Measurements from ENCODE around the gene DENR. TPM values are rescaled to one million over a fixed set of nuclear protein-coding genes. Genes with fewer than 3 reads are reported as not detected.

DENR gene
- total RNA-seq, 4 donors from 2014 or later, result 19.5 to 52.1 (median 29.9) TPM

DNA sequence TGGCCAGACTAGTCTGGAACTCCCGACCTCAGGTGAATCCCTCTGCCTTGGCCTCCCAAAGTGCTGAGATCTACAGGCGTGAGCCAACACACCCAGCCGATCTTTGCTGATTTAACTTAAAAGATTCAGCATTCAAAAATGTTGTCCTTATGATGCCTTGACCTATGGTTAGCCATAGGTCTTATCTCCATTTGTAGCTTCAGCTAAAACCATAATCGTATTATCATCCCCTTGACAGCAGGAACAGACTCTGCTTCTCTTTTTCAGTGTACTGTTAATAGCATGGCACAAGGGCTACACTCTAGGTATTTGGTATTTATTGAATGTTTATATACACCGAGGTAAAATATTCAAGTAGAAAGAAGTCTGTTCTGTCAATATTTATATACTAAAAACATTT is 37.0 kb downstream of the DENR start:
- no peak for DNase-seq
- Histone ChIP-seq H3K4me1 (no peaks in the 10 kb centered on the region), H3K27ac (no peak overlapping the region), H3K36me3 (no peaks in the 10 kb centered on the region), H3K4me3 (replicated peaks in 1 of 3) (no peak overlapping the region), H3K9me3 (no peaks in the 10 kb centered on the region), H3K27me3 (no peaks in the 10 kb centered on the region)
- 92 to 95% methylated on average over 5 of the region's 5 CpGs for WGBS, 2 donors
- intact Hi-C loops (cut with DNase I), result loop anchor here (5.0 kb wide), 1 partner anchor 68 kb away; no protein-coding TSS in a partner anchor
- TF ChIP-seq POLR2A (IDR thresholded peaks at IDR 0.05), result no peak
- TF ChIP-seq, protein P1, sequence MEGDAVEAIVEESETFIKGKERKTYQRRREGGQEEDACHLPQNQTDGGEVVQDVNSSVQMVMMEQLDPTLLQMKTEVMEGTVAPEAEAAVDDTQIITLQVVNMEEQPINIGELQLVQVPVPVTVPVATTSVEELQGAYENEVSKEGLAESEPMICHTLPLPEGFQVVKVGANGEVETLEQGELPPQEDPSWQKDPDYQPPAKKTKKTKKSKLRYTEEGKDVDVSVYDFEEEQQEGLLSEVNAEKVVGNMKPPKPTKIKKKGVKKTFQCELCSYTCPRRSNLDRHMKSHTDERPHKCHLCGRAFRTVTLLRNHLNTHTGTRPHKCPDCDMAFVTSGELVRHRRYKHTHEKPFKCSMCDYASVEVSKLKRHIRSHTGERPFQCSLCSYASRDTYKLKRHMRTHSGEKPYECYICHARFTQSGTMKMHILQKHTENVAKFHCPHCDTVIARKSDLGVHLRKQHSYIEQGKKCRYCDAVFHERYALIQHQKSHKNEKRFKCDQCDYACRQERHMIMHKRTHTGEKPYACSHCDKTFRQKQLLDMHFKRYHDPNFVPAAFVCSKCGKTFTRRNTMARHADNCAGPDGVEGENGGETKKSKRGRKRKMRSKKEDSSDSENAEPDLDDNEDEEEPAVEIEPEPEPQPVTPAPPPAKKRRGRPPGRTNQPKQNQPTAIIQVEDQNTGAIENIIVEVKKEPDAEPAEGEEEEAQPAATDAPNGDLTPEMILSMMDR (IDR thresholded peaks at IDR 0.05), result no peak

GRCh38 chr12:122790393-122791075 is 37.9 kb downstream of the DENR start:
- WGBS, 2 donors, result 83% methylated on average over 5 of the region's 5 CpGs
- no peak overlapping the region for H3K27ac ChIP-seq
- intact Hi-C loops (cut with DNase I), result loop anchor here (5.0 kb wide), 1 partner anchor 67 kb away; no protein-coding TSS in a partner anchor
- no peaks in the 10 kb centered on the region for H3K4me1 ChIP-seq
- no peaks in the 10 kb centered on the region for H3K27me3 ChIP-seq
- TF ChIP-seq, protein P1 (IDR thresholded peaks at IDR 0.05), result no peak
- TF ChIP-seq POLR2A (IDR thresholded peaks at IDR 0.05), result no peak
- H3K9me3 ChIP-seq, result no peaks in the 10 kb centered on the region
- no peak overlapping the region for H3K4me3 ChIP-seq (replicated peaks in 1 of 3)
- H3K36me3 ChIP-seq, result no peaks in the 10 kb centered on the region
- DNase-seq, result no peak

DNA sequence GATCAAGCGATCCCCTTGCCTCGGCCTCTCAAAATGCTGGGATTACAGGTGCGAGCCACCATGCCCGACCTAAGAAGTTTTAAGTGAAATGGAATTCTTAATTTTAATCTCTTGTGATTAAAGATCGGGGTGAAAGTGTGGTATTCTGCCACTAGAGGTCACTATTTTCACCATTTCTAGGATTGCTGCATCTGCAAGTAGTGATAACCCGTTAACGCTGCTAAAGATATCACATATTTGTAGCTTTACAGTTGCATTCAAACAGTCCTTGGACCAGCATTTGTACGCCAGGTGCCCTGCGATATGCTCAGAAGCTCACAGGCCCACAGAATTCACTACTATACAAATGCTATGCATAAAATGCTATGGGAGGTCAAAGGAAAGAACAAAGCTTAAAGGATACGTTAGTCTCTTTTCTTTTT is 41.1 kb downstream of the DENR start:
- 32 to 34% methylated on average over 10 of the region's 10 CpGs for WGBS, 2 donors
- TF ChIP-seq POLR2A (IDR thresholded peaks at IDR 0.05), result no peak
- TF ChIP-seq, protein P1 (IDR thresholded peaks at IDR 0.05), result peak; percentile 46 to 66 (median 60)
- Histone ChIP-seq H3K36me3 (no peaks in the 10 kb centered on the region), H3K27me3 (no peaks in the 10 kb centered on the region), H3K9me3 (no peaks in the 10 kb centered on the region), H3K4me1 (peaks cover 0 to 6% of the 10 kb centered on the region in 2 donors), H3K4me3 (replicated peaks in 1 of 3) (no peak overlapping the region), H3K27ac (no peak overlapping the region)
- no peak for DNase-seq
- intact Hi-C loops (cut with DNase I), result loop anchor here (5.0 kb wide), 1 partner anchor 64 kb away; no protein-coding TSS in a partner anchor

GRCh38 chr12:122795807-122796206 is 43.2 kb downstream of the DENR start:
- DNase-seq, result no peak
- no peak overlapping the region for H3K4me3 ChIP-seq (replicated peaks in 1 of 3)
- no peaks in the 10 kb centered on the region for H3K27me3 ChIP-seq
- TF ChIP-seq, protein P1 (IDR thresholded peaks at IDR 0.05), result no peak
- TF ChIP-seq POLR2A (IDR thresholded peaks at IDR 0.05), result no peak
- intact Hi-C loops (cut with DNase I), result loop anchor here (5.0 kb wide), 1 partner anchor 156 kb away; no protein-coding TSS in a partner anchor
- H3K4me1 ChIP-seq, result peaks cover 0 to 6% of the 10 kb centered on the region in 2 donors
- no peak overlapping the region for H3K27ac ChIP-seq
- 58 to 59% methylated on average over 4 of the region's 4 CpGs for WGBS, 2 donors
- H3K36me3 ChIP-seq, result no peaks in the 10 kb centered on the region
- no peaks in the 10 kb centered on the region for H3K9me3 ChIP-seq

- TF ChIP-seq, protein P1 (IDR thresholded peaks at IDR 0.05), result no peak
- no peak for TF ChIP-seq POLR2A (IDR thresholded peaks at IDR 0.05)
- no peaks in the 10 kb centered on the region for H3K9me3 ChIP-seq
- H3K4me1 ChIP-seq, result peaks cover 0 to 6% of the 10 kb centered on the region in 2 donors
- intact Hi-C loops (cut with DNase I), result loop anchor here (5.0 kb wide), 1 partner anchor 153 kb away; no protein-coding TSS in a partner anchor
- WGBS, 2 donors, result 88 to 89% methylated on average over 11 to 13 of the region's 13 CpGs
- no peaks in the 10 kb centered on the region for H3K36me3 ChIP-seq
- no peak for DNase-seq
- H3K27me3 ChIP-seq, result no peaks in the 10 kb centered on the region
- H3K27ac ChIP-seq, result no peak overlapping the region
- H3K4me3 ChIP-seq (replicated peaks in 1 of 3), result no peak overlapping the region
These were observed 47.1 kb downstream of the DENR start for GRCh38 chr12:122799641-122800243.
